Spleen (tissue), 7 donors: ENCODE measurements around the gene WHRN.

Source experiments
- CTCF ChIP-seq, 11 experiments: fragments of 200-600 bp in 7 of 11; fragments of 450-650 bp in 4 of 11; sonication (generic) in 4 of 11; IDR thresholded peaks in 8 of 11; conservative IDR thresholded peaks in 3 of 11; 1 replicate in 7 of 11; 2 replicates in 4 of 11; pipeline versions ENCODE4 v1.4.0 to v1.8.0; 2016 to 2021; ENCODE audit warnings: antibody characterized with exemption in 11 of 11, inconsistent platforms in 4 of 11, mild to moderate bottlenecking in 1 of 11
- POLR2A ChIP-seq, 3 donors: fragments of 450-650 bp; IDR thresholded peaks; one replicate each; pipeline ENCODE4 v1.5.1; 2017; ENCODE audit warnings: antibody characterized with exemption in 3 of 3, mild to moderate bottlenecking in 1 of 3
- POLR2AphosphoS5 ChIP-seq, 3 donors: sonication (generic); formaldehyde crosslinking; IDR thresholded peaks; one replicate each; pipeline ENCODE4 v1.5.1; 2017; ENCODE audit warnings: antibody characterized with exemption in 3 of 3
- donor health status: DM: no; HTN: no; CAD: no; lungs with moderate emphysema.
- donor health status: DM: no; HTN: no; CAD: no.
- donor health status: DM: no; HTN: no; CAD: no.

DNA sequence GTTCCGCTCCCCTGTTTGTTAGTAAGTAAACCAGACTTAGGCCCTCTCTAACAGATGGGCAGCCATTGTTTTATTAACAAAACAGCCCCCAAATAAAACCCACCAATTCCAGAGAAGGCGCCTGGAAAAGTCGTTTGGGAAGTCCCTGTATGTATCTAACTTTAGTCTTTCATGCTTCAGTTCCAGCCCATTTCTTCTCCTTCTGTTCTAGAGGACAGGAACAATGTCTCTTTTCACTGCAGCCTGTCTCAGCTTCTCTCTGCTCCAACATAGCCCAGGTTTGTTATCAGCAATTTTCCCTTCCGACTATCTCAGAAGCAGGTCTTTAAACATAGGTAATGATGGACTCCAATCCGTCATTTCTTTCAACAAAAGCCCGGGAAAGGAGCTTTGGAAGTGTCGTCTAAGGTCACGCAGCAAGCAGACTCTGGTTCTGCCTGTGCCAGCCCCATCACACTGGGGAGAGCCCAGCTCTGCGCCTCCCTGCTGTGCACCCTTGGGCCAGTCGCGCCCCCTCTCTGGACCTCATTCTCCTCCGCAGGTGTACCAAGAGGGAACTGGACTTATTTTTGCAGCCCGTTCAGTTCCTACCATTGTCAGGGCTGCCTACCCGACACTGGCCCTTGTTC, 107.9 kb downstream of the WHRN start:
- peak in 1 of 11 experiments; percentile 8 for TF ChIP-seq CTCF (IDR thresholded peaks at IDR 0.05 in 8 of 11, conservative IDR thresholded peaks at IDR 0.05 in 3 of 11)
- no peak for TF ChIP-seq POLR2A (IDR thresholded peaks at IDR 0.05)
- TF ChIP-seq POLR2AphosphoS5 (IDR thresholded peaks at IDR 0.05), result no peak
